ENCODE results near the gene TAF3. TPM values are rescaled to one million over a fixed set of nuclear protein-coding genes. Genes with fewer than 3 reads are reported as not detected.

The TAF3 gene
- polyA plus RNA-seq, 3 donors = 1.6 to 3.9 (median 3.4) TPM

DNA sequence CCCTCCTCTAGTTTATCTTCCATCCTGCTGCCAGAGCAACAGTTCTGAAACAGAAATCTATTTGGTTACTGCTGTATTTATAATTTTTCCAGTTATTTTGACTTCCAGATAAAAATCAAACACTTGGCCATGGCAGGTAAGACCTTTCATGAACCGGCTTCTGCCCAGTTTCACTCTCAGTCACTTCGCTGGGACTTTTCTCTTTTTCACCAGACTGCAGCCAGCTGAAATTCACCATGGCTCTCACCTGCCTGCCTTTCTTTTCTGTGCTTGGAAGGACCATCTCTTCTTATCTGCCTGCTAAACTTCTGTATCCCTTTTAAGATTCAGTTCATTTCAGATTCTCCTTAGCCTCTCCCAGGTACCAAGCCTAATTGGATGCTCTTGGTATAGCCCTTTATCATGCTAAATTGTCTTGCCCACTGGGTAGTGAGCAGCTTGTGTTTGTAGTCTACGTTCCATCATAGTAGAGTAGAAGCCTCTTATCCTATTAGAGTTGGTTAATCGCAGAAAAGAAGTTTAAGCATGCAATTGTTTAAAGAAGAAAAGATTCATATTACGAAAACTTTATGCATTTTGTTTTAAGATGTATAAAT, 71.7 kb downstream of the TAF3 start:
- WGBS (ENCODE audit: insufficient coverage) = 100% methylated on average over 2 of the region's 5 CpGs
- intact Hi-C loops (cut with micrococcal nuclease) = no loop called here
- H2AFZ ChIP-seq (ENCODE audit: insufficient read depth, low read depth, low read length, poor library complexity, severe bottlenecking) = no peak overlapping the region
- H3K4me3 ChIP-seq (replicated peaks in 1 of 3; ENCODE audit: low read depth in 2 of 3, low read length in 3 of 3) = no peak overlapping the region
- H3K27me3 ChIP-seq (ENCODE audit: control insufficient read depth in 2 of 2, insufficient read depth in 2 of 2, low read length in 2 of 2) = no peaks in the 10 kb centered on the region
- TF ChIP-seq, protein P1, sequence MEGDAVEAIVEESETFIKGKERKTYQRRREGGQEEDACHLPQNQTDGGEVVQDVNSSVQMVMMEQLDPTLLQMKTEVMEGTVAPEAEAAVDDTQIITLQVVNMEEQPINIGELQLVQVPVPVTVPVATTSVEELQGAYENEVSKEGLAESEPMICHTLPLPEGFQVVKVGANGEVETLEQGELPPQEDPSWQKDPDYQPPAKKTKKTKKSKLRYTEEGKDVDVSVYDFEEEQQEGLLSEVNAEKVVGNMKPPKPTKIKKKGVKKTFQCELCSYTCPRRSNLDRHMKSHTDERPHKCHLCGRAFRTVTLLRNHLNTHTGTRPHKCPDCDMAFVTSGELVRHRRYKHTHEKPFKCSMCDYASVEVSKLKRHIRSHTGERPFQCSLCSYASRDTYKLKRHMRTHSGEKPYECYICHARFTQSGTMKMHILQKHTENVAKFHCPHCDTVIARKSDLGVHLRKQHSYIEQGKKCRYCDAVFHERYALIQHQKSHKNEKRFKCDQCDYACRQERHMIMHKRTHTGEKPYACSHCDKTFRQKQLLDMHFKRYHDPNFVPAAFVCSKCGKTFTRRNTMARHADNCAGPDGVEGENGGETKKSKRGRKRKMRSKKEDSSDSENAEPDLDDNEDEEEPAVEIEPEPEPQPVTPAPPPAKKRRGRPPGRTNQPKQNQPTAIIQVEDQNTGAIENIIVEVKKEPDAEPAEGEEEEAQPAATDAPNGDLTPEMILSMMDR (IDR thresholded peaks at IDR 0.05) = no peak
- DNase-seq = no peak
- no peaks in the 10 kb centered on the region for H3K79me2 ChIP-seq (ENCODE audit: insufficient read depth, low read length)
- no peaks in the 10 kb centered on the region for H3K4me1 ChIP-seq (ENCODE audit: control insufficient read depth in 1 of 2, insufficient read depth in 2 of 2, low read length in 2 of 2)
- Mint-ChIP-seq H3K36me3 (peaks cover 3% of the 10 kb centered on the region in 2 donors), H3K4me3 (no peak overlapping the region), H3K4me1 (no peaks in the 10 kb centered on the region), H3K27me3 (ENCODE audit: low read depth in 3 of 3) (peaks cover 0 to 3% (median 0%) of the 10 kb centered on the region in 3 donors), H3K9me3 (no peaks in the 10 kb centered on the region), H3K27ac (no peak overlapping the region)
- H3K9ac ChIP-seq (ENCODE audit: insufficient read depth, low read length, poor library complexity, severe bottlenecking) = no peak overlapping the region
- no peak overlapping the region for H3K4me2 ChIP-seq (replicated peaks; ENCODE audit: extremely low read depth, low read length, poor library complexity, severe bottlenecking)
- no peaks in the 10 kb centered on the region for H3K9me3 ChIP-seq (replicated peaks in 1 of 2; ENCODE audit: control insufficient read depth in 1 of 2, insufficient read depth in 1 of 2, low read length in 2 of 2)
- no peak overlapping the region for H3K27ac ChIP-seq (ENCODE audit: low read depth in 1 of 2, low read length in 2 of 2)
- H4K20me1 ChIP-seq (ENCODE audit: insufficient read depth, low read length) = peaks cover 38% of the 10 kb centered on the region
- no peaks in the 10 kb centered on the region for H3K36me3 ChIP-seq (replicated peaks in 1 of 2; ENCODE audit: control insufficient read depth in 1 of 2, insufficient read depth in 2 of 2, low read length in 2 of 2)

DNA sequence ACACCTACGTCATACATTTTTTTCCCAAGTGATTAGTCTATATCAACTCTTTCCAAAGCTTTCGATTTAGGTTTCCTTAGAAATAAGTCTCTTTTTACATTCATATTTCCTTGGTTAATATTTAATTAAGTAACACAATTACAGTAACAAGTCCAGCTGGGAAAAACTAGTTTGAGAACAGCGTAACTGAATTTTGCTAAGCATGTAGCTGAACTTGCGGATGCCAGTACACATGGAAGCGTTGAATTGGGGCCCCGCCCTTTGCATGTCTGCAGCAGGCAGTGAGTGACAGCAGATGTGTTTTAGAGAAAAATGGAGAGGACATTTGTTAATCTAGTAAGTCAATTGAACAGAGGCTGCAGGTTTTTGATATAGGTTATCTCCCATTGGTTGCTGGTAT, 72.5 kb downstream of the TAF3 start:
- H2AFZ ChIP-seq (ENCODE audit: insufficient read depth, low read depth, low read length, poor library complexity, severe bottlenecking) = no peak overlapping the region
- intact Hi-C loops (cut with micrococcal nuclease) = no loop called here
- Mint-ChIP-seq H3K27me3 (ENCODE audit: low read depth in 3 of 3) (peaks cover 0 to 3% (median 0%) of the 10 kb centered on the region in 3 donors), H3K9me3 (no peaks in the 10 kb centered on the region), H3K4me1 (no peaks in the 10 kb centered on the region), H3K36me3 (peaks cover 0 to 3% of the 10 kb centered on the region in 2 donors), H3K27ac (no peak overlapping the region), H3K4me3 (no peak overlapping the region)
- no peak overlapping the region for H3K27ac ChIP-seq (ENCODE audit: low read depth in 1 of 2, low read length in 2 of 2)
- no peaks in the 10 kb centered on the region for H3K9me3 ChIP-seq (replicated peaks in 1 of 2; ENCODE audit: control insufficient read depth in 1 of 2, insufficient read depth in 1 of 2, low read length in 2 of 2)
- no peaks in the 10 kb centered on the region for H3K27me3 ChIP-seq (ENCODE audit: control insufficient read depth in 2 of 2, insufficient read depth in 2 of 2, low read length in 2 of 2)
- peaks cover 0 to under 1% of the 10 kb centered on the region in 2 donors for H3K36me3 ChIP-seq (replicated peaks in 1 of 2; ENCODE audit: control insufficient read depth in 1 of 2, insufficient read depth in 2 of 2, low read length in 2 of 2)
- TF ChIP-seq, protein P1 (IDR thresholded peaks at IDR 0.05) = no peak
- no peak for DNase-seq
- no peak overlapping the region for H3K4me3 ChIP-seq (replicated peaks in 1 of 3; ENCODE audit: low read depth in 2 of 3, low read length in 3 of 3)
- no peaks in the 10 kb centered on the region for H3K4me1 ChIP-seq (ENCODE audit: control insufficient read depth in 1 of 2, insufficient read depth in 2 of 2, low read length in 2 of 2)
- no peak overlapping the region for H3K4me2 ChIP-seq (replicated peaks; ENCODE audit: extremely low read depth, low read length, poor library complexity, severe bottlenecking)
- peaks cover 39% of the 10 kb centered on the region for H4K20me1 ChIP-seq (ENCODE audit: insufficient read depth, low read length)
- H3K9ac ChIP-seq (ENCODE audit: insufficient read depth, low read length, poor library complexity, severe bottlenecking) = no peak overlapping the region
- H3K79me2 ChIP-seq (ENCODE audit: insufficient read depth, low read length) = no peaks in the 10 kb centered on the region
- 100% methylated on average over 4 of the region's 6 CpGs for WGBS (ENCODE audit: insufficient coverage)
